HepG2 (cell line): Measurements from ENCODE around the gene SLC25A19. TPM values are rescaled to one million over a fixed set of nuclear protein-coding genes. Genes with fewer than 3 reads are reported as not detected.

Experiments
- ATAC-seq: fragments of 200-7000 bp; cut with Tn5 transposase; 3 replicates; pipeline ENCODE4 v1.9.1; 2020; ENCODE audit warnings: mild to moderate bottlenecking, moderate library complexity
- BruUV-seq: library from RNA; stranded (reverse); fragments of 400-500 nt; replicated peaks from 2 replicates; lab custom pipeline; 2021; lab: Mats Ljungman, UMichigan
- CTCF ChIA-PET: fragments of 300-600 bp; formaldehyde crosslinking; extraction: SDS; loops from one replicate; lab custom pipeline; 2021; ENCODE audit warnings: low total read pairs, inconsistent platforms, low intra/inter-chr PET ratio; lab: Yijun Ruan, JAX
- POLR2A ChIA-PET: fragments of 350-600 bp; sonication (Branson Sonifier 250); formaldehyde crosslinking; loops from one replicate; lab custom pipeline; 2020; ENCODE audit warnings: antibody characterized with exemption, inconsistent platforms; lab: Yijun Ruan, JAX
- DNase-seq: peaks from one replicate; pipeline ENCODE4 v3.0.0-alpha.2; 2015; ENCODE audit warnings: low spot score
- FAIRE-seq: peaks from 3 replicates; lab custom pipeline; 2011; peaks lifted over from hg19 to GRCh38; lab: Jason Lieb, UNC
- H2AFZ ChIP-seq: one replicate; pipeline ENCODE4 v1.6.1; 2011; ENCODE audit warnings: low read length, inconsistent platforms
- H3K27ac ChIP-seq: fragments of 300-600 bp; 3 replicates; pipeline ENCODE4 v1.8.0; 2011; ENCODE audit warnings: mixed run types, mild to moderate bottlenecking, mixed read lengths, low read length, inconsistent platforms; ENCODE audit not compliant: insufficient read depth; ENCODE audit errors: extremely low read length
- H3K27me3 ChIP-seq, 2 experiments: fragments of 200-600 bp in 1 of 2; 2 replicates in 1 of 2; 3 replicates in 1 of 2; pipeline versions ENCODE4 v1.6.0 to v1.8.0; 2011; ENCODE audit warnings: low read length in 2 of 2, mild to moderate bottlenecking in 2 of 2, moderate library complexity in 2 of 2, inconsistent platforms in 1 of 2; ENCODE audit not compliant: insufficient read depth in 2 of 2, control insufficient read depth in 1 of 2
- H3K36me3 ChIP-seq, 2 experiments: fragments of 200-600 bp in 1 of 2; replicated peaks in 1 of 2; 2 replicates in 1 of 2; 3 replicates in 1 of 2; pipeline versions ENCODE4 v1.5.1 to v1.8.0; 2011; ENCODE audit warnings: low read length in 2 of 2, inconsistent platforms in 1 of 2; ENCODE audit not compliant: insufficient read depth in 2 of 2, control insufficient read depth in 1 of 2
- H3K4me1 ChIP-seq: 2 replicates; pipeline ENCODE4 v1.5.1; 2012; ENCODE audit warnings: low read length, inconsistent platforms; ENCODE audit not compliant: insufficient read depth
- H3K4me2 ChIP-seq: 2 replicates; pipeline ENCODE4 v1.6.0; 2011; ENCODE audit warnings: low read depth, low read length, inconsistent platforms
- H3K4me3 ChIP-seq, 3 experiments: fragments of 200-600 bp in 1 of 3; sonication (generic), shearing (Covaris generic) in 1 of 3; replicated peaks in 1 of 3; 2 replicates each; pipeline ENCODE4 v1.5.1; 2011 to 2016; ENCODE audit warnings: low read length in 3 of 3, inconsistent platforms in 2 of 3, low read depth in 2 of 3, mild to moderate bottlenecking in 2 of 3, control low read depth in 1 of 3, mixed read lengths in 1 of 3; ENCODE audit not compliant: insufficient read depth in 1 of 3
- H3K79me2 ChIP-seq: one replicate; pipeline ENCODE4 v1.6.1; 2011; ENCODE audit warnings: low read length, inconsistent platforms; ENCODE audit not compliant: insufficient read depth
- H3K9ac ChIP-seq: 2 replicates; pipeline ENCODE4 v1.6.0; 2011; ENCODE audit warnings: mild to moderate bottlenecking, low read depth, low read length, inconsistent platforms; ENCODE audit not compliant: insufficient read depth
- H3K9me3 ChIP-seq: 2 replicates; pipeline ENCODE4 v1.5.1; 2012; ENCODE audit warnings: mild to moderate bottlenecking, low read length
- H4K20me1 ChIP-seq: 2 replicates; pipeline ENCODE4 v1.6.0; 2011; ENCODE audit warnings: inconsistent platforms, mild to moderate bottlenecking, low read length, moderate library complexity; ENCODE audit not compliant: insufficient read depth
- NCOA1 ChIP-seq: sonication (generic); formaldehyde crosslinking; IDR thresholded peaks from 2 replicates; pipeline ENCODE4 v1.9.0; 2021; ENCODE audit warnings: missing genetic modification reagents
- NCOA2 ChIP-seq: sonication (generic); formaldehyde crosslinking; IDR thresholded peaks from 2 replicates; pipeline ENCODE4 v1.8.0; 2022; ENCODE audit warnings: inconsistent platforms
- SIN3B ChIP-seq: fragments of 150-350 bp; IDR thresholded peaks from 2 replicates; pipeline ENCODE4 v1.6.1; 2014; ENCODE audit warnings: low read length
- SMARCC2 ChIP-seq: fragments of 450-650 bp; IDR thresholded peaks from 2 replicates; pipeline ENCODE4 v1.6.1; 2017; ENCODE audit warnings: antibody characterized with exemption, mild to moderate bottlenecking
- WGBS: methylation state at CpG from one replicate; pipeline ENCODE4 v1.1.6; 2017; ENCODE audit warnings: low lambda C conversion rate; 5-methylcytosine and 5-hydroxymethylcytosine counted together
- in situ Hi-C: cut with HindIII; loops from 2 replicates; pipeline ENCODE4 v1.10.0; 2017; ENCODE audit warnings: low pct_unique_long_range_greater_than_20kb; ENCODE audit not compliant: extremely low pct_ligation_motif_present
- intact Hi-C: fragments of 100-400 bp; cut with micrococcal nuclease; formaldehyde crosslinking; loops from one replicate; pipeline ENCODE4 v1.10.0; 2022; ENCODE audit not compliant: unreplicated experiment
- polyA plus RNA-seq, 8 experiments: library from polyadenylated mRNA; depleted of rRNA in 3 of 8; stranded (reverse) in 7 of 8; unstranded in 1 of 8; fragments of >200 nt; fragmentation: Illumina TruSeq in 4 of 8; extraction: Trizol in 4 of 8; gene quantifications; 2 replicates each; pipeline versions ENCODE4 v1.2.1 to v1.2.3, GENCODE V29; 2011 to 2016; ENCODE audit warnings: low read depth in 4 of 8, missing spikeins in 1 of 8, mixed read lengths in 1 of 8; ENCODE audit not compliant: insufficient read depth in 1 of 8
- total RNA-seq, 5 experiments: library from RNA; depleted of rRNA; stranded (reverse); fragments of >200 nt; fragmentation: Illumina TruSeq; extraction: Trizol; gene quantifications; 2 replicates each; pipeline ENCODE4 v1.2.3, GENCODE V29; 2016; ENCODE audit warnings: low read depth in 1 of 5
- TF ChIP-seq, protein P1 (sequence below): sonication (generic); formaldehyde crosslinking; IDR thresholded peaks from 2 replicates; pipeline ENCODE4; 2020; ENCODE audit warnings: missing genetic modification reagents, mild to moderate bottlenecking, borderline replicate concordance
- TF ChIP-seq, protein P2 (sequence below): sonication (generic); formaldehyde crosslinking; IDR thresholded peaks from 2 replicates; pipeline ENCODE4 v1.8.0; 2022; ENCODE audit warnings: missing genetic modification reagents, low read depth, mild to moderate bottlenecking, borderline replicate concordance
- TF ChIP-seq, protein P3 (sequence below): sonication (generic); formaldehyde crosslinking; conservative IDR thresholded peaks from 2 replicates; pipeline ENCODE4 v1.4.0; 2020; ENCODE audit warnings: mild to moderate bottlenecking, missing genetic modification reagents, moderate library complexity
- TF ChIP-seq, protein P4 (sequence below): sonication (generic); formaldehyde crosslinking; IDR thresholded peaks from 2 replicates; pipeline ENCODE4 v1.4.0; 2020; ENCODE audit warnings: missing genetic modification reagents, mild to moderate bottlenecking, borderline replicate concordance

The SLC25A19 gene
- total and polyA plus RNA-seq, 2 of the 13 experiments (the other 11 are each of a cell fraction or from before 2014, with no cell fraction given) = 24.4 to 41.4 TPM

DNA sequence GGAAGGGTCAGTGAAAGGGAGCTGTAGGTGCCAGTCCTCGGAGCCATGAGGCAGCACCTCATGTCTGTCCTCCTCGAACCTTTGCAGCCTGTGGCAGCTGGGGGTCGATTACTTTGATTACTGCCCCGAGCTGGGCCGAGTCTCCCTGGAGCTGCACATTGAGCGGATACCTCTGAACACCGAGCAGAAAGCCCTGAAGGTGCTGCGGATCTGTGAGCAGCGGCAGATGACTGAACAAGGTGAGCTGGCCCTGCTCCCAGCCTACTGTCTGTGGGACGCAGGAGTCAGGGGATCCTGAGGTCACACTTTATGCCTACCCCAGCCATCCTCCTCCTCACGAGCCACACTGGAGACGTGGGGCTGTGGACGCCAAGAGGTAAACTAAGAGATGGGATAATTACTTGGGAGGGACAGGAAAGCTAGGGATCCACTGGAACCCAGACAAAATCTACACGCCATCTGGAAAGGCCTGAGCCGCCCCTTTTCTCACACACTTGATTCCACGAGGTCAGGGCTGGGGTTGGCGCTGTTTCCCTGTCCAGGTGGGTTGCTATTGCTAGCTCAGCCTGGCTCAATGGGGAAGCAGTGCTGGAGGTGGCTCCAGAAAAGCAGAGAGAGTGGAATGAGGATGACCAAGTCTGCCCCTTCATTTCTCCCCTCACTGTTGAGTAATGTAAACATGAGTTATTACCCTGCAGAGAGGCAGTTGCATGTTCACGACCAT, 57.3 kb downstream of the SLC25A19 start:
- H3K4me3 ChIP-seq = no peak overlapping the region
- DNase-seq (no peak), FAIRE-seq (no peak), ATAC-seq (no peak)
- H3K9ac ChIP-seq = no peak overlapping the region
- POLR2A ChIA-PET = no interaction called here
- H2AFZ ChIP-seq = no peak overlapping the region
- no peak overlapping the region for H3K27ac ChIP-seq
- no peaks in the 10 kb centered on the region for H3K4me1 ChIP-seq
- CTCF ChIA-PET = no interaction called here
- no peaks in the 10 kb centered on the region for H3K9me3 ChIP-seq
- intact Hi-C loops = no loop called here
- H3K36me3 ChIP-seq = peaks cover 51 to 83% of the 10 kb centered on the region in 2 experiments
- H3K79me2 ChIP-seq = no peaks in the 10 kb centered on the region
- in situ Hi-C loops = no loop called here
- H4K20me1 ChIP-seq = no peaks in the 10 kb centered on the region
- no peaks in the 10 kb centered on the region for H3K27me3 ChIP-seq
- H3K4me2 ChIP-seq = no peak overlapping the region
- 95% methylated on average over 16 of the region's 18 CpGs for WGBS
- TF ChIP-seq, protein P1, sequence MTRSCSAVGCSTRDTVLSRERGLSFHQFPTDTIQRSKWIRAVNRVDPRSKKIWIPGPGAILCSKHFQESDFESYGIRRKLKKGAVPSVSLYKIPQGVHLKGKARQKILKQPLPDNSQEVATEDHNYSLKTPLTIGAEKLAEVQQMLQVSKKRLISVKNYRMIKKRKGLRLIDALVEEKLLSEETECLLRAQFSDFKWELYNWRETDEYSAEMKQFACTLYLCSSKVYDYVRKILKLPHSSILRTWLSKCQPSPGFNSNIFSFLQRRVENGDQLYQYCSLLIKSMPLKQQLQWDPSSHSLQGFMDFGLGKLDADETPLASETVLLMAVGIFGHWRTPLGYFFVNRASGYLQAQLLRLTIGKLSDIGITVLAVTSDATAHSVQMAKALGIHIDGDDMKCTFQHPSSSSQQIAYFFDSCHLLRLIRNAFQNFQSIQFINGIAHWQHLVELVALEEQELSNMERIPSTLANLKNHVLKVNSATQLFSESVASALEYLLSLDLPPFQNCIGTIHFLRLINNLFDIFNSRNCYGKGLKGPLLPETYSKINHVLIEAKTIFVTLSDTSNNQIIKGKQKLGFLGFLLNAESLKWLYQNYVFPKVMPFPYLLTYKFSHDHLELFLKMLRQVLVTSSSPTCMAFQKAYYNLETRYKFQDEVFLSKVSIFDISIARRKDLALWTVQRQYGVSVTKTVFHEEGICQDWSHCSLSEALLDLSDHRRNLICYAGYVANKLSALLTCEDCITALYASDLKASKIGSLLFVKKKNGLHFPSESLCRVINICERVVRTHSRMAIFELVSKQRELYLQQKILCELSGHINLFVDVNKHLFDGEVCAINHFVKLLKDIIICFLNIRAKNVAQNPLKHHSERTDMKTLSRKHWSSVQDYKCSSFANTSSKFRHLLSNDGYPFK (CRISPR knock-in tag) = no peak
- TF ChIP-seq, protein P2, sequence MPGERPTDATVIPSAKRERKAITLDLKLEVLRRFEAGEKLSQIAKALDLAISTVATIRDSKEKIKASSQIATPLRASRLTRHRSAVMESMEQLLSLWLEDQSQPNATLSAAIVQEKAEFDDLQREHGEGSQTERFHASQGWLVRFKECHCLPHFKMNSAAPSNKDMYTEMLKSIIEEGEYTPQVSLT = no peak
- TF ChIP-seq SMARCC2 (no peak), NCOA1 (CRISPR knock-in tag) (no peak), NCOA2 (CRISPR knock-in tag) (no peak), SIN3B (no peak)
- TF ChIP-seq, protein P3, sequence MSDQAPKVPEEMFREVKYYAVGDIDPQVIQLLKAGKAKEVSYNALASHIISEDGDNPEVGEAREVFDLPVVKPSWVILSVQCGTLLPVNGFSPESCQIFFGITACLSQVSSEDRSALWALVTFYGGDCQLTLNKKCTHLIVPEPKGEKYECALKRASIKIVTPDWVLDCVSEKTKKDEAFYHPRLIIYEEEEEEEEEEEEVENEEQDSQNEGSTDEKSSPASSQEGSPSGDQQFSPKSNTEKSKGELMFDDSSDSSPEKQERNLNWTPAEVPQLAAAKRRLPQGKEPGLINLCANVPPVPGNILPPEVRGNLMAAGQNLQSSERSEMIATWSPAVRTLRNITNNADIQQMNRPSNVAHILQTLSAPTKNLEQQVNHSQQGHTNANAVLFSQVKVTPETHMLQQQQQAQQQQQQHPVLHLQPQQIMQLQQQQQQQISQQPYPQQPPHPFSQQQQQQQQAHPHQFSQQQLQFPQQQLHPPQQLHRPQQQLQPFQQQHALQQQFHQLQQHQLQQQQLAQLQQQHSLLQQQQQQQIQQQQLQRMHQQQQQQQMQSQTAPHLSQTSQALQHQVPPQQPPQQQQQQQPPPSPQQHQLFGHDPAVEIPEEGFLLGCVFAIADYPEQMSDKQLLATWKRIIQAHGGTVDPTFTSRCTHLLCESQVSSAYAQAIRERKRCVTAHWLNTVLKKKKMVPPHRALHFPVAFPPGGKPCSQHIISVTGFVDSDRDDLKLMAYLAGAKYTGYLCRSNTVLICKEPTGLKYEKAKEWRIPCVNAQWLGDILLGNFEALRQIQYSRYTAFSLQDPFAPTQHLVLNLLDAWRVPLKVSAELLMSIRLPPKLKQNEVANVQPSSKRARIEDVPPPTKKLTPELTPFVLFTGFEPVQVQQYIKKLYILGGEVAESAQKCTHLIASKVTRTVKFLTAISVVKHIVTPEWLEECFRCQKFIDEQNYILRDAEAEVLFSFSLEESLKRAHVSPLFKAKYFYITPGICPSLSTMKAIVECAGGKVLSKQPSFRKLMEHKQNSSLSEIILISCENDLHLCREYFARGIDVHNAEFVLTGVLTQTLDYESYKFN (CRISPR knock-in tag) = no peak
- TF ChIP-seq, protein P4, sequence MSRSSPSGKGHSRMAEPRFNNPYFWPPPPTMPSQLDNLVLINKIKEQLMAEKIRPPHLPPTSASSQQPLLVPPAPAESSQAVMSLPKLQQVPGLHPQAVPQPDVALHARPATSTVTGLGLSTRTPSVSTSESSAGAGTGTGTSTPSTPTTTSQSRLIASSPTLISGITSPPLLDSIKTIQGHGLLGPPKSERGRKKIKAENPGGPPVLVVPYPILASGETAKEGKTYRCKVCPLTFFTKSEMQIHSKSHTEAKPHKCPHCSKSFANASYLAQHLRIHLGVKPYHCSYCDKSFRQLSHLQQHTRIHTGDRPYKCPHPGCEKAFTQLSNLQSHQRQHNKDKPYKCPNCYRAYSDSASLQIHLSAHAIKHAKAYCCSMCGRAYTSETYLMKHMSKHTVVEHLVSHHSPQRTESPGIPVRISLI (CRISPR knock-in tag) = no peak
- BruUV-seq = no TSS peak
